ENCODE data around the gene NYNRIN. TPM values are rescaled to one million over a fixed set of nuclear protein-coding genes. Genes with fewer than 3 reads are reported as not detected.

Gene NYNRIN
- total RNA-seq, 1 experiment from 2014 or later = 16.6 TPM

- ChIA-PET POLR2A (no interaction called here), CTCF (interaction anchor here (1.0 to 4.5 kb wide), 4 partner anchors 17 to 171 kb away, joined by 3 to 40 read pairs (median 4); partner anchors contain the start of genes CBLN3 and KHNYN)
- DNase-seq (ENCODE audit: low spot score) (no peak), ATAC-seq (no peak)
- H3K4me3 Mint-ChIP-seq = no peak overlapping the region
- no peaks in the 10 kb centered on the region for H3K9me3 Mint-ChIP-seq
- H3K27ac Mint-ChIP-seq = no peak overlapping the region
- peaks cover 9% of the 10 kb centered on the region; the same call in 1 of the 2 replicates for H3K36me3 Mint-ChIP-seq
- no peaks in the 10 kb centered on the region for H3K4me1 Mint-ChIP-seq
- TF ChIP-seq RELA (CRISPR knock-in tag; IDR thresholded peaks at IDR 0.05; ENCODE audit: borderline replicate concordance) = no peak
- no peak for TF ChIP-seq JAZF1 (CRISPR knock-in tag; IDR thresholded peaks at IDR 0.05)
- TF ChIP-seq KAT7 (CRISPR knock-in tag; IDR thresholded peaks at IDR 0.05; ENCODE audit: borderline replicate concordance) = no peak
- no peak for TF ChIP-seq STAT6 (CRISPR knock-in tag; conservative IDR thresholded peaks at IDR 0.05; ENCODE audit: low read depth)
- TF ChIP-seq AFF4 (CRISPR knock-in tag; IDR thresholded peaks at IDR 0.05; ENCODE audit: borderline replicate concordance) = no peak
- TF ChIP-seq ARID4B (CRISPR knock-in tag; IDR thresholded peaks at IDR 0.05; ENCODE audit: borderline replicate concordance) = no peak
- no peak for TF ChIP-seq HMGXB4 (CRISPR knock-in tag; IDR thresholded peaks at IDR 0.05)
- TF ChIP-seq HMGA2 (CRISPR knock-in tag; IDR thresholded peaks at IDR 0.05) = no peak
- TF ChIP-seq NR1H2 (CRISPR knock-in tag; IDR thresholded peaks at IDR 0.05) = no peak
- TF ChIP-seq NFE2L1 (CRISPR knock-in tag; IDR thresholded peaks at IDR 0.05) = no peak
- no peak for TF ChIP-seq OVOL2 (CRISPR knock-in tag; IDR thresholded peaks at IDR 0.05; ENCODE audit: borderline replicate concordance)
- TF ChIP-seq ATF1 (CRISPR knock-in tag; IDR thresholded peaks at IDR 0.05) = no peak
- TF ChIP-seq MAX (CRISPR knock-in tag; IDR thresholded peaks at IDR 0.05) = no peak
- no peak for TF ChIP-seq ZNF138 (CRISPR knock-in tag; conservative IDR thresholded peaks at IDR 0.05)
- TF ChIP-seq ZMAT4 (CRISPR knock-in tag; IDR thresholded peaks at IDR 0.05) = no peak
- no peak for TF ChIP-seq CDX4 (CRISPR knock-in tag; IDR thresholded peaks at IDR 0.05; ENCODE audit: borderline replicate concordance)
- no peak for TF ChIP-seq GABPB1 (CRISPR knock-in tag; IDR thresholded peaks at IDR 0.05)
- TF ChIP-seq ZBTB43 (CRISPR knock-in tag; IDR thresholded peaks at IDR 0.05) = no peak
- TF ChIP-seq ESRRA (CRISPR knock-in tag; IDR thresholded peaks at IDR 0.05; ENCODE audit: borderline replicate concordance) = no peak
- TF ChIP-seq IRF1 (CRISPR knock-in tag; IDR thresholded peaks at IDR 0.05) = no peak
- H3K27me3 Mint-ChIP-seq (ENCODE audit: low read depth) = peaks cover 9% of the 10 kb centered on the region
Observed at GRCh38 chr14:24414077-24414476, 15.3 kb downstream of the NYNRIN start.

Measured in WTC11 (cell line).